Suprapubic skin (tissue), 4 donors: ENCODE data around the gene OR6B1. TPM values are rescaled to one million over a fixed set of nuclear protein-coding genes. Genes with fewer than 3 reads are reported as not detected.
"Not testable (repeated sequence)": the region's sequence is repeated elsewhere in the genome, so short reads cannot be mapped to it uniquely, and the experiment has no call there.

Source experiments
- DNase-seq, 2 donors: peaks; one replicate each; pipeline ENCODE4 v3.0.0-alpha.2; 2019; ENCODE audit warnings: low spot score in 2 of 2
- H3K27ac ChIP-seq: fragments of 200-600 bp; sonication (generic); one replicate; pipeline ENCODE4 v1.5.1; 2019
- H3K27me3 ChIP-seq: fragments of 200-600 bp; sonication (generic); one replicate; pipeline ENCODE4 v1.5.1; 2019
- H3K36me3 ChIP-seq: fragments of 200-600 bp; sonication (generic); one replicate; pipeline ENCODE4 v1.5.1; 2019
- H3K4me1 ChIP-seq: fragments of 200-600 bp; sonication (generic); one replicate; pipeline ENCODE4 v1.5.1; 2019
- H3K4me3 ChIP-seq: fragments of 200-600 bp; sonication (generic); one replicate; pipeline ENCODE4 v1.5.1; 2019; ENCODE audit warnings: mild to moderate bottlenecking
- H3K9me3 ChIP-seq: fragments of 200-600 bp; sonication (generic); one replicate; pipeline ENCODE4 v1.5.1; 2019
- EP300 ChIP-seq: sonication (generic); formaldehyde crosslinking; IDR thresholded peaks from one replicate; pipeline ENCODE4 v1.6.1; 2017; ENCODE audit warnings: antibody characterized with exemption
- POLR2A ChIP-seq, 2 donors: fragments of 450-650 bp; IDR thresholded peaks; one replicate each; pipeline ENCODE4 v1.6.1; 2017; ENCODE audit warnings: antibody characterized with exemption in 2 of 2, mild to moderate bottlenecking in 2 of 2, moderate library complexity in 2 of 2
- POLR2AphosphoS5 ChIP-seq, 3 donors: sonication (generic); formaldehyde crosslinking; IDR thresholded peaks; one replicate each; pipeline ENCODE4 v1.6.1; 2017; ENCODE audit warnings: antibody characterized with exemption in 3 of 3
- WGBS: methylation state at CpG from one replicate; pipeline ENCODE4 v1.1.5; 2018; 5-methylcytosine and 5-hydroxymethylcytosine counted together
- total RNA-seq, 4 donors: library from RNA; depleted of rRNA; stranded (reverse); fragments of >200 nt; gene quantifications; one replicate each; pipeline ENCODE4 v1.1.0, GENCODE V29; 2016
- TF ChIP-seq, protein P1 (sequence below), 2 donors: fragments of 200-600 bp in 1 of 2; fragments of 450-650 bp in 1 of 2; sonication (generic) in 1 of 2; IDR thresholded peaks; one replicate each; pipeline ENCODE4 v1.5.1; 2016 to 2019; ENCODE audit warnings: antibody characterized with exemption in 2 of 2, mild to moderate bottlenecking in 1 of 2, moderate library complexity in 1 of 2

OR6B1 gene
- total RNA-seq, 4 donors from 2014 or later: not detected

- no peak for TF ChIP-seq POLR2A (IDR thresholded peaks at IDR 0.05)
- no peak for TF ChIP-seq EP300
- TF ChIP-seq, protein P1, sequence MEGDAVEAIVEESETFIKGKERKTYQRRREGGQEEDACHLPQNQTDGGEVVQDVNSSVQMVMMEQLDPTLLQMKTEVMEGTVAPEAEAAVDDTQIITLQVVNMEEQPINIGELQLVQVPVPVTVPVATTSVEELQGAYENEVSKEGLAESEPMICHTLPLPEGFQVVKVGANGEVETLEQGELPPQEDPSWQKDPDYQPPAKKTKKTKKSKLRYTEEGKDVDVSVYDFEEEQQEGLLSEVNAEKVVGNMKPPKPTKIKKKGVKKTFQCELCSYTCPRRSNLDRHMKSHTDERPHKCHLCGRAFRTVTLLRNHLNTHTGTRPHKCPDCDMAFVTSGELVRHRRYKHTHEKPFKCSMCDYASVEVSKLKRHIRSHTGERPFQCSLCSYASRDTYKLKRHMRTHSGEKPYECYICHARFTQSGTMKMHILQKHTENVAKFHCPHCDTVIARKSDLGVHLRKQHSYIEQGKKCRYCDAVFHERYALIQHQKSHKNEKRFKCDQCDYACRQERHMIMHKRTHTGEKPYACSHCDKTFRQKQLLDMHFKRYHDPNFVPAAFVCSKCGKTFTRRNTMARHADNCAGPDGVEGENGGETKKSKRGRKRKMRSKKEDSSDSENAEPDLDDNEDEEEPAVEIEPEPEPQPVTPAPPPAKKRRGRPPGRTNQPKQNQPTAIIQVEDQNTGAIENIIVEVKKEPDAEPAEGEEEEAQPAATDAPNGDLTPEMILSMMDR (IDR thresholded peaks at IDR 0.05): no peak
- no peak for TF ChIP-seq POLR2AphosphoS5 (IDR thresholded peaks at IDR 0.05)
- Histone ChIP-seq H3K9me3 (no peaks in the 10 kb centered on the region), H3K36me3 (no peaks in the 10 kb centered on the region), H3K4me1 (no peaks in the 10 kb centered on the region), H3K4me3 (no peak overlapping the region), H3K27ac (no peak overlapping the region), H3K27me3 (no peaks in the 10 kb centered on the region)
- no peak for DNase-seq
- 60% methylated on average over 3 of the region's 3 CpGs for WGBS
These were observed 1.4 kb downstream of the OR6B1 start for GRCh38 chr7:144001543-144001942.

DNA sequence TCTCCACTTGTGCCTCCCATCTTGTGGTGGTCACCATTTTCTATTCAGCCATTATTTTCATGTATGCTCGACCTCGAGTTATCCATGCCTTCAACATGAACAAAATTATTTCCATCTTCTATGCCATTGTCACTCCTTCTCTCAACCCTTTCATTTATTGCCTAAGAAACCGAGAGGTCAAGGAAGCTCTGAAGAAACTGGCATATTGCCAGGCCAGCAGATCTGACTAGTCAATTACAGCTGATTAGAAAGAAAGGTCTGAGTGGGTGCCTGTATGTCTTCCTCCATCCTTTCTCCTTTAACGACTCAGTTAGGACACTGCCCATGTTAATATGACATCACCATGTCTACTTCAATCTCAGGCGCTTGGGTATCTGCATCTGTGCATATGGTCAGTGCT, 4.6 kb downstream of the OR6B1 start:
- Histone ChIP-seq H3K4me1 (no peaks in the 10 kb centered on the region), H3K27me3 (no peaks in the 10 kb centered on the region), H3K4me3 (no peak overlapping the region), H3K36me3 (no peaks in the 10 kb centered on the region), H3K9me3 (no peaks in the 10 kb centered on the region), H3K27ac (no peak overlapping the region)
- TF ChIP-seq POLR2A (IDR thresholded peaks at IDR 0.05): no peak
- TF ChIP-seq POLR2AphosphoS5 (IDR thresholded peaks at IDR 0.05): no peak
- TF ChIP-seq, protein P1 (IDR thresholded peaks at IDR 0.05): no peak
- TF ChIP-seq EP300: no peak
- DNase-seq: no peak
- WGBS: 89% methylated on average over 5 of the region's 5 CpGs

- DNase-seq: no peak
- Histone ChIP-seq H3K36me3 (no peaks in the 10 kb centered on the region), H3K27ac (no peak overlapping the region), H3K4me1 (no peaks in the 10 kb centered on the region), H3K9me3 (no peaks in the 10 kb centered on the region), H3K4me3 (no peak overlapping the region), H3K27me3 (no peaks in the 10 kb centered on the region)
- no peak for TF ChIP-seq POLR2A (IDR thresholded peaks at IDR 0.05)
- TF ChIP-seq, protein P1 (IDR thresholded peaks at IDR 0.05): no peak
- no peak for TF ChIP-seq EP300
- TF ChIP-seq POLR2AphosphoS5 (IDR thresholded peaks at IDR 0.05): no peak
- WGBS: 58% methylated on average over 1 of the region's 1 CpG
These were observed 6.0 kb downstream of the OR6B1 start for GRCh38 chr7:144006029-144006691.

DNA sequence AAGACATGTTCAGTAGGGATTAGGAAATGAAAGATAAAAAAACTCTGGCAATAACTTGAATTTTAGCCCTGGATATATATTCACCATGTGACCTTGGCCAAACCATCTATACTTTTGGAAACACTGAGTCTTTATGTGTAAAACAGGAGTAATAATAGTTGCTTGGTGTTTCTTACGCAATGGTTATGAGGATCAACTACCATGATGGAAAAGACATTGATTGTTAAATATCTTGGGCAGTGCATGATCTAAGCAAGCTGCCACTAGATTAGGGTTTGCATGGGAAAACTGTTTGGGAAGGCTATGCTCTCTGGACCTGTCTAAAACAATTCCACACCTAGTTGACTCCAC, 6.5 kb downstream of the OR6B1 start:
- TF ChIP-seq POLR2A (IDR thresholded peaks at IDR 0.05) (no peak), POLR2AphosphoS5 (IDR thresholded peaks at IDR 0.05) (no peak), EP300 (no peak)
- TF ChIP-seq, protein P1 (IDR thresholded peaks at IDR 0.05): no peak
- Histone ChIP-seq H3K27ac (no peak overlapping the region), H3K4me3 (no peak overlapping the region), H3K36me3 (no peaks in the 10 kb centered on the region), H3K9me3 (no peaks in the 10 kb centered on the region), H3K4me1 (no peaks in the 10 kb centered on the region), H3K27me3 (no peaks in the 10 kb centered on the region)
- WGBS: 95% methylated on average over 1 of the region's 1 CpG
- DNase-seq: no peak

DNA sequence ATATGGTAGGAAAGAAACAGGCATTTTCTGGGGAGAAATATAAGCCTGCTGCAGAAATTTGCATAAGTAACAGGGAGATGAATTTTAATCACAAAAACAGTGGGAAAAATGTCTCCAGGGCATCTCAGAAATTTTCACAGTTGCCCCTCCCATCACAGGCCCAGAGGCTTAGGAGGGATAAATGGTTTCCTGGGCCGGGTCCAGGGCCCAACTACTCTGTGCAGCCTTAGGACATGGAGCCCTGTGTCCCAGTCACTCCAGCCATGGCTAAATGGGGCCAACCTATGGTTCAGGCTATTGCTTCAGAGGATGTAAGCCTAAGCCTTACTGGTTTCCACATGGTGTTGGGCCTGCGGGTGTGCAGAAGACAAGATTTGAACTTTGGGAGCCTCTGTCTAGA, 9.2 kb downstream of the OR6B1 start:
- Histone ChIP-seq H3K9me3 (no peaks in the 10 kb centered on the region), H3K36me3 (no peaks in the 10 kb centered on the region), H3K4me3 (no peak overlapping the region), H3K27me3 (no peaks in the 10 kb centered on the region), H3K4me1 (no peaks in the 10 kb centered on the region), H3K27ac (no peak overlapping the region)
- TF ChIP-seq EP300: no peak
- TF ChIP-seq, protein P1 (IDR thresholded peaks at IDR 0.05): no peak
- no peak for TF ChIP-seq POLR2AphosphoS5 (IDR thresholded peaks at IDR 0.05)
- no peak for TF ChIP-seq POLR2A (IDR thresholded peaks at IDR 0.05)
- DNase-seq: no peak
- WGBS: 89% methylated on average over 2 of the region's 2 CpGs

DNA sequence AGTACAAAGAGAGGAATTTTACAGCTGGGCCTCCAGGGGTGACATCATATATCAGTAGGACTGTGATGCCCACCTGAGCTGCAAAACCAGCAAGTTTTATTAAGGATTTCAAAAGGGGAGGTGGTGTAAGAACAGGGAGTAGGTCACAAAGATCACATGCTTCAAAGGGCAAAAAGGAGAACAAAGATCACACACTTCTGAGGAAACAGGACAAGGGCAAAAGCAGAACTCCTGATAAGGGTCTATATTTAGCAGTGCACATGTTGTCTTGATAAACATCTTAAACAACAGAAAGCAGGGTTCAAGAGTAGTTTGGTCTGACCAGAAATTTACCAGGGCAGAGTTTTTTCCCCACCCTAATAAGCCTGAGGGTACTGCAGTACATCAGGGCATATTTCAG, 9.9 kb downstream of the OR6B1 start:
- not testable (repeated sequence) for H3K9me3 ChIP-seq, H3K4me1 ChIP-seq, H3K4me3 ChIP-seq, H3K27me3 ChIP-seq, H3K36me3 ChIP-seq, H3K27ac ChIP-seq, DNase-seq

DNA sequence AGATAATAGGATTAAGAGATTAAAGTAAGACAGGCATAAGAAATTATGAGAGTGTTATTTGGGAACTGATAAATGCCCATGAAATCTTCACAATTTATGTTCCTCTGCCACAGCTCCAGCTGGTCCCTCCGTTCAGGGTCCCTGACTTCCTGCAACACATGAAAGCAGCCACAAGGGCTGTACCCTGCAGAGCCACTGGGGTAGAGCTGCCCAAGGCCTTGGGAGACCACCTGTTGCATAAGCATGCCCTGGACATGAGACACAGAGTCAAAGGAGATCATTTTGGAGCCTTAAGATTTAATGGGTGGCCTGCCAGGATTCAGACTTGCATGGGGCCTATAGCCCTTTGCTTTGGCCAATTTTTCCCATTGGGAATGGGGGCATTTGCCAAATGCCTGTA, 10.7 kb downstream of the OR6B1 start:
- not testable (repeated sequence) for H3K36me3 ChIP-seq, H3K27me3 ChIP-seq, H3K9me3 ChIP-seq, H3K4me1 ChIP-seq, H3K4me3 ChIP-seq, H3K27ac ChIP-seq, DNase-seq
- 82% methylated on average over 1 of the region's 1 CpG for WGBS
